Measurements from ENCODE around the gene DCLK3.

DNA sequence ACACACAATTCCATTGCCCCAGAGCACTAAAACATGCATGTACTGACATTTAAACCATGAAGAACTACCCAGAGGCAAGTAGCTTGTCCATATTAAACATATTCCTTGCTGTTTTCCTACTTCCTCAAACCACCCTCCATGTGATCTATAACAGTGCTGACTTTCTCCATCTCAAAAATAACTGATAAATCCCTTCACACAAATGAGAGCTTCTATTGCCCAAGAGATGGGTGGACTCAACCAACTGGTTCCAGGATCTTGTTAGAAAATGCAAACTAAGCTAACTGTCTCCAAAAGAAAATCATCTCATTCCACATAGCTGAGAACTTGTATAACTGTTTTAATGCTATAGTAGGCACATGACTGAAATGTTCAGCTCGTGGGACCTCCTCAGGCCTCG, 29.6 kb downstream of the DCLK3 start:
- TF ChIP-seq, protein P1, sequence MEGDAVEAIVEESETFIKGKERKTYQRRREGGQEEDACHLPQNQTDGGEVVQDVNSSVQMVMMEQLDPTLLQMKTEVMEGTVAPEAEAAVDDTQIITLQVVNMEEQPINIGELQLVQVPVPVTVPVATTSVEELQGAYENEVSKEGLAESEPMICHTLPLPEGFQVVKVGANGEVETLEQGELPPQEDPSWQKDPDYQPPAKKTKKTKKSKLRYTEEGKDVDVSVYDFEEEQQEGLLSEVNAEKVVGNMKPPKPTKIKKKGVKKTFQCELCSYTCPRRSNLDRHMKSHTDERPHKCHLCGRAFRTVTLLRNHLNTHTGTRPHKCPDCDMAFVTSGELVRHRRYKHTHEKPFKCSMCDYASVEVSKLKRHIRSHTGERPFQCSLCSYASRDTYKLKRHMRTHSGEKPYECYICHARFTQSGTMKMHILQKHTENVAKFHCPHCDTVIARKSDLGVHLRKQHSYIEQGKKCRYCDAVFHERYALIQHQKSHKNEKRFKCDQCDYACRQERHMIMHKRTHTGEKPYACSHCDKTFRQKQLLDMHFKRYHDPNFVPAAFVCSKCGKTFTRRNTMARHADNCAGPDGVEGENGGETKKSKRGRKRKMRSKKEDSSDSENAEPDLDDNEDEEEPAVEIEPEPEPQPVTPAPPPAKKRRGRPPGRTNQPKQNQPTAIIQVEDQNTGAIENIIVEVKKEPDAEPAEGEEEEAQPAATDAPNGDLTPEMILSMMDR (IDR thresholded peaks at IDR 0.05 in 8 of 11, conservative IDR thresholded peaks at IDR 0.05 in 3 of 11) = no peak
- TF ChIP-seq POLR2AphosphoS5 (IDR thresholded peaks at IDR 0.05) = no peak
- TF ChIP-seq POLR2A (IDR thresholded peaks at IDR 0.05) = no peak

All from spleen (tissue), 7 donors.